Keratinocyte (primary cell): ENCODE results near the gene KRTAP12-3.

Source experiments
- EZH2 ChIP-seq: IDR thresholded peaks from one replicate; pipeline ENCODE4 v1.6.1; 2012; ENCODE audit warnings: inconsistent platforms, mild to moderate bottlenecking, low read length, moderate library complexity
- TF ChIP-seq, protein P1 (sequence below), 3 experiments: IDR thresholded peaks in 1 of 3; conservative IDR thresholded peaks in 1 of 3; optimal IDR thresholded peaks in 1 of 3; 2 replicates in 2 of 3; 3 replicates in 1 of 3; pipeline versions ENCODE3 to v1.5.1; 2011; ENCODE audit warnings: low read length in 3 of 3, mild to moderate bottlenecking in 3 of 3, moderate library complexity in 2 of 3, control low read depth in 1 of 3, inconsistent platforms in 1 of 3; ENCODE audit not compliant: insufficient read depth in 2 of 3; ENCODE audit errors: extremely low read depth in 1 of 3

DNA sequence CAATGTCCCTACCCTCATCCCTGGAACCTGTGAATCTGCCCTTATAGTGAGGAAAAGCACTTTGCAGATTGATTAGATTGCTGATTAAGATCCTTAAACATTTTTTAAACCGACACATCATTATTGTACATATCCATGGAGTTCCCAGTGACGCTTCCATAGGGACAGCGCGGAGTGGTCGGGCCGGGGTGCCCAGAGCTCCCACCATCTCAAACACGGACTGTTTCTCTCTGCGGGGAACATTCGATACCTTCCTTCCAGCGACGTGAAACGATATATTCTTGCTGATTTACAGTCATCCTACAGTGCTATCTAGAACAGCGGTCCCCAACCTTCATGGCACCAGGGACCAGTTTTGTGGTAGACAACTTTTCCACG, 43.3 kb downstream of the KRTAP12-3 start:
- TF ChIP-seq, protein P1, sequence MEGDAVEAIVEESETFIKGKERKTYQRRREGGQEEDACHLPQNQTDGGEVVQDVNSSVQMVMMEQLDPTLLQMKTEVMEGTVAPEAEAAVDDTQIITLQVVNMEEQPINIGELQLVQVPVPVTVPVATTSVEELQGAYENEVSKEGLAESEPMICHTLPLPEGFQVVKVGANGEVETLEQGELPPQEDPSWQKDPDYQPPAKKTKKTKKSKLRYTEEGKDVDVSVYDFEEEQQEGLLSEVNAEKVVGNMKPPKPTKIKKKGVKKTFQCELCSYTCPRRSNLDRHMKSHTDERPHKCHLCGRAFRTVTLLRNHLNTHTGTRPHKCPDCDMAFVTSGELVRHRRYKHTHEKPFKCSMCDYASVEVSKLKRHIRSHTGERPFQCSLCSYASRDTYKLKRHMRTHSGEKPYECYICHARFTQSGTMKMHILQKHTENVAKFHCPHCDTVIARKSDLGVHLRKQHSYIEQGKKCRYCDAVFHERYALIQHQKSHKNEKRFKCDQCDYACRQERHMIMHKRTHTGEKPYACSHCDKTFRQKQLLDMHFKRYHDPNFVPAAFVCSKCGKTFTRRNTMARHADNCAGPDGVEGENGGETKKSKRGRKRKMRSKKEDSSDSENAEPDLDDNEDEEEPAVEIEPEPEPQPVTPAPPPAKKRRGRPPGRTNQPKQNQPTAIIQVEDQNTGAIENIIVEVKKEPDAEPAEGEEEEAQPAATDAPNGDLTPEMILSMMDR (optimal IDR thresholded peaks at IDR 0.05 in 1 of 3, IDR thresholded peaks at IDR 0.05 in 1 of 3, conservative IDR thresholded peaks at IDR 0.05 in 1 of 3; ENCODE audit: extremely low read depth in 1 of 3, insufficient read depth in 2 of 3, low read length in 3 of 3): no peak
- no peak for TF ChIP-seq EZH2
